Fibroblast of lung (primary cell): ENCODE measurements around the gene DTL. TPM values are rescaled to one million over a fixed set of nuclear protein-coding genes. Genes with fewer than 3 reads are reported as not detected.

ENCODE experiments used
- DNase-seq, 2 donors: peaks; one replicate each; pipeline versions ENCODE4 v3.0.0 to v3.0.0-alpha.2; 2010; ENCODE audit warnings: low read depth in 2 of 2
- H2AFZ ChIP-seq: 2 replicates; pipeline ENCODE4 v1.5.1; 2012; ENCODE audit warnings: low read length, control low read depth, inconsistent platforms
- H3K27ac ChIP-seq: 2 replicates; pipeline ENCODE4 v1.5.1; 2011; ENCODE audit warnings: low read length, control low read depth; ENCODE audit not compliant: insufficient read depth
- H3K27me3 ChIP-seq: 2 replicates; pipeline ENCODE4 v1.5.1; 2011; ENCODE audit warnings: mild to moderate bottlenecking, low read length; ENCODE audit not compliant: control insufficient read depth, insufficient read depth
- H3K36me3 ChIP-seq: 2 replicates; pipeline ENCODE4 v1.5.1; 2011; ENCODE audit warnings: low read length; ENCODE audit not compliant: control insufficient read depth, insufficient read depth
- H3K4me1 ChIP-seq: 2 replicates; pipeline ENCODE4 v1.5.1; 2011; ENCODE audit warnings: low read length; ENCODE audit not compliant: control insufficient read depth, insufficient read depth; ENCODE audit errors: extremely low read depth
- H3K4me2 ChIP-seq: 2 replicates; pipeline ENCODE4 v1.5.1; 2011; ENCODE audit warnings: low read length, control low read depth; ENCODE audit not compliant: insufficient read depth; ENCODE audit errors: extremely low read depth
- H3K4me3 ChIP-seq, 4 experiments: fragments of 200-600 bp in 1 of 4; sonication (generic) in 1 of 4; replicated peaks in 1 of 4; 2 replicates each; pipeline ENCODE4 v1.5.1; 2011 to 2016; ENCODE audit warnings: low read length in 4 of 4, low read depth in 3 of 4, mild to moderate bottlenecking in 3 of 4, control low read depth in 2 of 4, inconsistent platforms in 1 of 4, mixed read lengths in 1 of 4; ENCODE audit not compliant: insufficient read depth in 1 of 4; ENCODE audit errors: control extremely low read depth in 1 of 4
- H3K79me2 ChIP-seq: 2 replicates; pipeline ENCODE4 v1.5.1; 2012; ENCODE audit warnings: mild to moderate bottlenecking, low read length, inconsistent platforms; ENCODE audit not compliant: control insufficient read depth, insufficient read depth
- H3K9ac ChIP-seq: 2 replicates; pipeline ENCODE4 v1.5.1; 2011; ENCODE audit warnings: mild to moderate bottlenecking, low read length, control low read depth; ENCODE audit not compliant: insufficient read depth
- H3K9me3 ChIP-seq: 2 replicates; pipeline ENCODE4 v1.5.1; 2012; ENCODE audit warnings: low read depth, low read length; ENCODE audit not compliant: control insufficient read depth, insufficient read depth
- H4K20me1 ChIP-seq: 2 replicates; pipeline ENCODE4 v1.5.1; 2011; ENCODE audit warnings: low read length; ENCODE audit not compliant: control insufficient read depth, insufficient read depth; ENCODE audit errors: extremely low read depth
- EZH2 ChIP-seq: IDR thresholded peaks from 2 replicates; pipeline ENCODE4 v1.5.1; 2012; ENCODE audit warnings: low read length, control low read depth, mild to moderate bottlenecking; ENCODE audit errors: missing control alignments
- polyA plus RNA-seq, 2 donors: library from polyadenylated mRNA; depleted of rRNA in 1 of 2; stranded (reverse) in 1 of 2; unstranded in 1 of 2; fragments of >200 nt; gene quantifications; 2 replicates each; pipeline ENCODE4 v1.2.1, GENCODE V29; 2011 to 2012; ENCODE audit warnings: missing spikeins in 1 of 2
- total RNA-seq: library from RNA; depleted of rRNA; stranded (reverse); fragments of >200 nt; gene quantifications from 2 replicates; pipeline ENCODE4 v1.2.1, GENCODE V29; 2014
- TF ChIP-seq, protein P1 (sequence below), 2 donors: IDR thresholded peaks in 1 of 2; conservative IDR thresholded peaks in 1 of 2; 1 replicate in 1 of 2; 2 replicates in 1 of 2; pipeline ENCODE4 v1.5.1; 2011 to 2012; ENCODE audit warnings: low read length in 2 of 2, control low read depth in 1 of 2, inconsistent platforms in 1 of 2, low read depth in 1 of 2, mild to moderate bottlenecking in 1 of 2

The DTL gene
- total and polyA plus RNA-seq, 2 donors (not counting 1 experiment from before 2014, with no cell fraction given): 2.8 to 8.7 TPM

DNA sequence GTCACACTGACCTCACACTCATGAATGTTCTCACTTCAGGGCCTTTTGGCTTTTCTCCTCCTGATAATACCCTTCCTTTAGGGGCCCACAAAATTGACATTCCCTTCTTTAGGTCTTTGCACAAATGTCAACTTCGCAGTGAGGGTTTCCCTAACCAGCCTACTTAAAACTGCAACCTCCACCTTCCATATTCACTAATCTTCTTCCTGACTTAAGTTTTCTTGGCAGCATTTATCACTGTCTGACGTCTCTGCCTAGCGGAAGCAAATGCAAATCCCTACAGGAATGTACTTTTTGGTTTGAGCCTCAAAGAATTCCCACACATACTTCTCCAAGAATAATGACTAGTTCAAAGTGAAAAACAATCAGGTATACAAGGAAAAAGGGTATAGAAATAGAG lies 33.0 kb upstream of the DTL start:
- peak in 1 of 2 donors; percentile 77 for DNase-seq
- Histone ChIP-seq H4K20me1 (no peaks in the 10 kb centered on the region), H3K4me2 (no peak overlapping the region), H3K4me3 (no peak overlapping the region), H2AFZ (no peak overlapping the region), H3K79me2 (no peaks in the 10 kb centered on the region), H3K27ac (no peak overlapping the region), H3K9me3 (no peaks in the 10 kb centered on the region), H3K36me3 (no peaks in the 10 kb centered on the region), H3K9ac (no peak overlapping the region), H3K4me1 (no peaks in the 10 kb centered on the region), H3K27me3 (no peaks in the 10 kb centered on the region)
- TF ChIP-seq, protein P1, sequence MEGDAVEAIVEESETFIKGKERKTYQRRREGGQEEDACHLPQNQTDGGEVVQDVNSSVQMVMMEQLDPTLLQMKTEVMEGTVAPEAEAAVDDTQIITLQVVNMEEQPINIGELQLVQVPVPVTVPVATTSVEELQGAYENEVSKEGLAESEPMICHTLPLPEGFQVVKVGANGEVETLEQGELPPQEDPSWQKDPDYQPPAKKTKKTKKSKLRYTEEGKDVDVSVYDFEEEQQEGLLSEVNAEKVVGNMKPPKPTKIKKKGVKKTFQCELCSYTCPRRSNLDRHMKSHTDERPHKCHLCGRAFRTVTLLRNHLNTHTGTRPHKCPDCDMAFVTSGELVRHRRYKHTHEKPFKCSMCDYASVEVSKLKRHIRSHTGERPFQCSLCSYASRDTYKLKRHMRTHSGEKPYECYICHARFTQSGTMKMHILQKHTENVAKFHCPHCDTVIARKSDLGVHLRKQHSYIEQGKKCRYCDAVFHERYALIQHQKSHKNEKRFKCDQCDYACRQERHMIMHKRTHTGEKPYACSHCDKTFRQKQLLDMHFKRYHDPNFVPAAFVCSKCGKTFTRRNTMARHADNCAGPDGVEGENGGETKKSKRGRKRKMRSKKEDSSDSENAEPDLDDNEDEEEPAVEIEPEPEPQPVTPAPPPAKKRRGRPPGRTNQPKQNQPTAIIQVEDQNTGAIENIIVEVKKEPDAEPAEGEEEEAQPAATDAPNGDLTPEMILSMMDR (conservative IDR thresholded peaks at IDR 0.05 in 1 of 2, IDR thresholded peaks at IDR 0.05 in 1 of 2; ENCODE audit: low read depth in 1 of 2, low read length in 2 of 2): no peak
- no peak for TF ChIP-seq EZH2

DNA sequence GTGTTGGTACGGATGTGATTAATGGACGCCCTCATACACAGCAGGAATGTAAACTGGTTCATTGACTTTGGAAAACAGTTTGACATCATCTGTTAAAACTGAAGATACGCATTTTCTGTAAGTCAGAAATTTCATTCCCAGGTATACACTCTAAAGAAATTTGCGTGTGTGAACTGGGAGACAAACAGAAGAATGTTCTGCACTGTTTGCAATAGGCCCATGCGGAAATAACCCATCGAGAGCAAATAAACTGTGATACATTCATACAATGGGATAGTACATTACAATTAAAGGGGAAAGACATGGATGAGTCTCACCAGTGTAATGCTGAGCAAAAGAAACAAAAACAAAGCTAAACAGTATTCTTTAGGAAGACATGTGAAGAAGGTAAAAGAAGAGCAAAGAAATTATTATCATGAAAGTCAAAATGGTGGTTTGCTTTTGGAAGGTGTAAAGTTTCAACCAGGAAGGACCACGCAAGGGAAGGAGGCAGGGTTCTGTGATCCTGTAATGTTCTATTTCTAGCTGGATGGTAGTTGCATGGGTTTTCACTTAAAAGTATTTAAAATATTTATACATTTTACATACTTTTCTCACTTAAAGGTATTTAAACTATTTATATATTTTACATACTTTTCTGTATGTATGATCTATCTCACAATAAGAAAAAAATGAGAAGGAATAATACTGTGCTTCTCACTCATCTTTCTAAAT lies 30.5 kb upstream of the DTL start:
- Histone ChIP-seq H4K20me1 (no peaks in the 10 kb centered on the region), H3K4me1 (no peaks in the 10 kb centered on the region), H3K27me3 (no peaks in the 10 kb centered on the region), H3K9me3 (no peaks in the 10 kb centered on the region), H3K9ac (no peak overlapping the region), H3K79me2 (no peaks in the 10 kb centered on the region), H3K36me3 (no peaks in the 10 kb centered on the region), H3K4me3 (no peak overlapping the region), H2AFZ (no peak overlapping the region), H3K27ac (no peak overlapping the region), H3K4me2 (no peak overlapping the region)
- no peak for TF ChIP-seq EZH2
- TF ChIP-seq, protein P1 (conservative IDR thresholded peaks at IDR 0.05 in 1 of 2, IDR thresholded peaks at IDR 0.05 in 1 of 2; ENCODE audit: low read depth in 1 of 2, low read length in 2 of 2): no peak
- no peak for DNase-seq

DNA sequence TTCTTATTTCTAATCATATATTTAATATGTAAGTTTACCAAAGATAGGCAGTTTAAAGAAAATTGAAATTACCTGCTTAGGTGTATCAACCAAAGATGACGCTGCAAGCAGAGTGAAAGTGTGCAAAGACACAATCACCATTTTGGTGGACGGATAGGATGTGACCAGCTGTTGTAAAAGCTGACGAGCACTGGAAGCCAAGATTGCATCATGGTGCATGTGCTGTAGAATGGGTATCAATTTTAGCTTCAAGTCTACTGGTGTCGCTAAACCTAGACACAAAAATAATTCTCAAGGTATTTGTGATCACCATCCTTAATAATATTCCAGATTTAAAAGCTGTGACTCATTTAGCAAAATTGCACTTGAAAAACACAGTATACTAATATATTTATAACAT lies 28.4 kb upstream of the DTL start:
- no peak for TF ChIP-seq EZH2
- TF ChIP-seq, protein P1 (conservative IDR thresholded peaks at IDR 0.05 in 1 of 2, IDR thresholded peaks at IDR 0.05 in 1 of 2; ENCODE audit: low read depth in 1 of 2, low read length in 2 of 2): no peak

More for the DNA sequence above, 28.4 kb upstream of the DTL start:
- Histone ChIP-seq H3K79me2 (no peaks in the 10 kb centered on the region), H3K27me3 (no peaks in the 10 kb centered on the region), H3K27ac (no peak overlapping the region), H3K4me3 (no peak overlapping the region), H4K20me1 (no peaks in the 10 kb centered on the region), H3K9me3 (no peaks in the 10 kb centered on the region), H3K4me1 (no peaks in the 10 kb centered on the region), H3K4me2 (no peak overlapping the region), H2AFZ (no peak overlapping the region), H3K9ac (no peak overlapping the region), H3K36me3 (no peaks in the 10 kb centered on the region)
- DNase-seq: no peak
